H1 (cell line): ENCODE data around the gene MCC. TPM values are rescaled to one million over a fixed set of nuclear protein-coding genes. Genes with fewer than 3 reads are reported as not detected.

Source experiments
- BACH1 ChIP-seq: IDR thresholded peaks from 2 replicates; pipeline ENCODE4 v1.6.1; 2012; ENCODE audit warnings: low read length, improper control_type of control experiment
- CBX5 ChIP-seq: fragments of 300-800, 300-1000 bp; sonication (generic); IDR thresholded peaks from 2 replicates; pipeline ENCODE4 v1.7.1; 2016; ENCODE audit warnings: antibody characterized with exemption, low read length, low read depth
- CTBP2 ChIP-seq: IDR thresholded peaks from 2 replicates; pipeline ENCODE4 v1.7.0; 2011; ENCODE audit warnings: borderline replicate concordance, mild to moderate bottlenecking, moderate library complexity, mixed read lengths, low read length; ENCODE audit not compliant: insufficient read depth, insufficient read length
- EZH2 ChIP-seq: fragments of 200-600 bp; sonication (generic); IDR thresholded peaks from 2 replicates; pipeline ENCODE4 v1.7.1; 2012; ENCODE audit warnings: low read depth, mild to moderate bottlenecking, moderate library complexity, low read length, inconsistent platforms; ENCODE audit not compliant: severe bottlenecking
- SIN3A ChIP-seq, 2 experiments: IDR thresholded peaks in 1 of 2; conservative IDR thresholded peaks in 1 of 2; 2 replicates each; pipeline ENCODE4 v1.6.1; 2011 to 2012; ENCODE audit warnings: low read length in 2 of 2, improper control_type of control experiment in 1 of 2, low read depth in 1 of 2, mild to moderate bottlenecking in 1 of 2
- SIX5 ChIP-seq: IDR thresholded peaks from 2 replicates; pipeline ENCODE4 v1.6.1; 2011; ENCODE audit warnings: mild to moderate bottlenecking, low read depth, low read length
- ZNF274 ChIP-seq: IDR thresholded peaks from 2 replicates; pipeline ENCODE4 v1.7.0; 2012; ENCODE audit warnings: low read length, borderline replicate concordance; ENCODE audit errors: extremely low read depth
- polyA plus RNA-seq, 7 experiments: library from polyadenylated mRNA; depleted of rRNA in 3 of 7; stranded (reverse) in 5 of 7; unstranded in 2 of 7; fragments of >200 nt in 5 of 7; fragments of 200-250 nt in 2 of 7; gene quantifications; 1 replicate in 5 of 7; 2 replicates in 1 of 7; 4 replicates in 1 of 7; pipeline versions ENCODE4 v1.2.1 to v1.2.3, GENCODE V29; 2011 to 2013; ENCODE audit warnings: missing spikeins in 2 of 7, mixed read lengths in 2 of 7
- total RNA-seq: library from RNA; stranded (reverse); fragmentation: NEBNext Ultra II Directional; extraction: Animal tissue kit (Norgen Biotek cat#: 25700); gene quantifications from 2 replicates; pipeline ENCODE4 v1.2.1, GENCODE V29; 2021
- TF ChIP-seq, protein P1 (sequence below): fragments of 300-600 bp; sonication (generic); IDR thresholded peaks from 2 replicates; pipeline ENCODE4 v1.7.1; 2012; ENCODE audit warnings: low read length, moderate library complexity, mild to moderate bottlenecking, inconsistent platforms; ENCODE audit not compliant: insufficient replicate concordance

MCC gene
- total and polyA plus RNA-seq, 2 of the 8 experiments (the other 6 are each of a cell fraction or from before 2014, with no cell fraction given), result 2.6 to 18.3 TPM

DNA sequence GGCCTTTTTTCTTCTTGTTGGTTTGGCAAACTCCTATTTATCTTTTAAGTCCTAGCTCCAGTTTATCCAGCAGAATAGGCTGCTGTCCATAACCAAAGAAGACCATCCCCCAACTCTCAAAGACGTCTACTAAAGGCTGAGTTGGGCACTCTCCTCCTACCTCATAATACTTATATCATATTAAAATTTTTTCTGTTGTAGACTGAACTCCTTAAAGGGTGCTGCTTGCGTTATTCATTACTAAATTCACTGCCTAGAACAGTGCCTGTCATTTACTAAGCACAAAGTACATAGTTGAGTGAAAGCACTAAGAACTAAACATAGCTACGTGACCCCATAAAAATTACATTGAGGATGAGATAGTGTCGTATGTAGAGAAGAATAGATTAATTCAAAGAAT is 490.0 kb downstream of the MCC start (continued):
- TF ChIP-seq, protein P1, sequence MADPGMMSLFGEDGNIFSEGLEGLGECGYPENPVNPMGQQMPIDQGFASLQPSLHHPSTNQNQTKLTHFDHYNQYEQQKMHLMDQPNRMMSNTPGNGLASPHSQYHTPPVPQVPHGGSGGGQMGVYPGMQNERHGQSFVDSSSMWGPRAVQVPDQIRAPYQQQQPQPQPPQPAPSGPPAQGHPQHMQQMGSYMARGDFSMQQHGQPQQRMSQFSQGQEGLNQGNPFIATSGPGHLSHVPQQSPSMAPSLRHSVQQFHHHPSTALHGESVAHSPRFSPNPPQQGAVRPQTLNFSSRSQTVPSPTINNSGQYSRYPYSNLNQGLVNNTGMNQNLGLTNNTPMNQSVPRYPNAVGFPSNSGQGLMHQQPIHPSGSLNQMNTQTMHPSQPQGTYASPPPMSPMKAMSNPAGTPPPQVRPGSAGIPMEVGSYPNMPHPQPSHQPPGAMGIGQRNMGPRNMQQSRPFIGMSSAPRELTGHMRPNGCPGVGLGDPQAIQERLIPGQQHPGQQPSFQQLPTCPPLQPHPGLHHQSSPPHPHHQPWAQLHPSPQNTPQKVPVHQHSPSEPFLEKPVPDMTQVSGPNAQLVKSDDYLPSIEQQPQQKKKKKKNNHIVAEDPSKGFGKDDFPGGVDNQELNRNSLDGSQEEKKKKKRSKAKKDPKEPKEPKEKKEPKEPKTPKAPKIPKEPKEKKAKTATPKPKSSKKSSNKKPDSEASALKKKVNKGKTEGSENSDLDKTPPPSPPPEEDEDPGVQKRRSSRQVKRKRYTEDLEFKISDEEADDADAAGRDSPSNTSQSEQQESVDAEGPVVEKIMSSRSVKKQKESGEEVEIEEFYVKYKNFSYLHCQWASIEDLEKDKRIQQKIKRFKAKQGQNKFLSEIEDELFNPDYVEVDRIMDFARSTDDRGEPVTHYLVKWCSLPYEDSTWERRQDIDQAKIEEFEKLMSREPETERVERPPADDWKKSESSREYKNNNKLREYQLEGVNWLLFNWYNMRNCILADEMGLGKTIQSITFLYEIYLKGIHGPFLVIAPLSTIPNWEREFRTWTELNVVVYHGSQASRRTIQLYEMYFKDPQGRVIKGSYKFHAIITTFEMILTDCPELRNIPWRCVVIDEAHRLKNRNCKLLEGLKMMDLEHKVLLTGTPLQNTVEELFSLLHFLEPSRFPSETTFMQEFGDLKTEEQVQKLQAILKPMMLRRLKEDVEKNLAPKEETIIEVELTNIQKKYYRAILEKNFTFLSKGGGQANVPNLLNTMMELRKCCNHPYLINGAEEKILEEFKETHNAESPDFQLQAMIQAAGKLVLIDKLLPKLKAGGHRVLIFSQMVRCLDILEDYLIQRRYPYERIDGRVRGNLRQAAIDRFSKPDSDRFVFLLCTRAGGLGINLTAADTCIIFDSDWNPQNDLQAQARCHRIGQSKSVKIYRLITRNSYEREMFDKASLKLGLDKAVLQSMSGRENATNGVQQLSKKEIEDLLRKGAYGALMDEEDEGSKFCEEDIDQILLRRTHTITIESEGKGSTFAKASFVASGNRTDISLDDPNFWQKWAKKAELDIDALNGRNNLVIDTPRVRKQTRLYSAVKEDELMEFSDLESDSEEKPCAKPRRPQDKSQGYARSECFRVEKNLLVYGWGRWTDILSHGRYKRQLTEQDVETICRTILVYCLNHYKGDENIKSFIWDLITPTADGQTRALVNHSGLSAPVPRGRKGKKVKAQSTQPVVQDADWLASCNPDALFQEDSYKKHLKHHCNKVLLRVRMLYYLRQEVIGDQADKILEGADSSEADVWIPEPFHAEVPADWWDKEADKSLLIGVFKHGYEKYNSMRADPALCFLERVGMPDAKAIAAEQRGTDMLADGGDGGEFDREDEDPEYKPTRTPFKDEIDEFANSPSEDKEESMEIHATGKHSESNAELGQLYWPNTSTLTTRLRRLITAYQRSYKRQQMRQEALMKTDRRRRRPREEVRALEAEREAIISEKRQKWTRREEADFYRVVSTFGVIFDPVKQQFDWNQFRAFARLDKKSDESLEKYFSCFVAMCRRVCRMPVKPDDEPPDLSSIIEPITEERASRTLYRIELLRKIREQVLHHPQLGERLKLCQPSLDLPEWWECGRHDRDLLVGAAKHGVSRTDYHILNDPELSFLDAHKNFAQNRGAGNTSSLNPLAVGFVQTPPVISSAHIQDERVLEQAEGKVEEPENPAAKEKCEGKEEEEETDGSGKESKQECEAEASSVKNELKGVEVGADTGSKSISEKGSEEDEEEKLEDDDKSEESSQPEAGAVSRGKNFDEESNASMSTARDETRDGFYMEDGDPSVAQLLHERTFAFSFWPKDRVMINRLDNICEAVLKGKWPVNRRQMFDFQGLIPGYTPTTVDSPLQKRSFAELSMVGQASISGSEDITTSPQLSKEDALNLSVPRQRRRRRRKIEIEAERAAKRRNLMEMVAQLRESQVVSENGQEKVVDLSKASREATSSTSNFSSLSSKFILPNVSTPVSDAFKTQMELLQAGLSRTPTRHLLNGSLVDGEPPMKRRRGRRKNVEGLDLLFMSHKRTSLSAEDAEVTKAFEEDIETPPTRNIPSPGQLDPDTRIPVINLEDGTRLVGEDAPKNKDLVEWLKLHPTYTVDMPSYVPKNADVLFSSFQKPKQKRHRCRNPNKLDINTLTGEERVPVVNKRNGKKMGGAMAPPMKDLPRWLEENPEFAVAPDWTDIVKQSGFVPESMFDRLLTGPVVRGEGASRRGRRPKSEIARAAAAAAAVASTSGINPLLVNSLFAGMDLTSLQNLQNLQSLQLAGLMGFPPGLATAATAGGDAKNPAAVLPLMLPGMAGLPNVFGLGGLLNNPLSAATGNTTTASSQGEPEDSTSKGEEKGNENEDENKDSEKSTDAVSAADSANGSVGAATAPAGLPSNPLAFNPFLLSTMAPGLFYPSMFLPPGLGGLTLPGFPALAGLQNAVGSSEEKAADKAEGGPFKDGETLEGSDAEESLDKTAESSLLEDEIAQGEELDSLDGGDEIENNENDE, result no peak
- no peak for TF ChIP-seq CTBP2
- no peak for TF ChIP-seq BACH1
- no peak for TF ChIP-seq CBX5
- TF ChIP-seq SIX5, result no peak
- TF ChIP-seq SIN3A (conservative IDR thresholded peaks at IDR 0.05 in 1 of 2, IDR thresholded peaks at IDR 0.05 in 1 of 2; ENCODE audit: low read depth in 1 of 2, low read length in 2 of 2), result no peak
- TF ChIP-seq ZNF274, result no peak
- no peak for TF ChIP-seq EZH2
